ENCODE results near the gene CCL19.

CCL19 gene

GRCh38 chr9:34686231-34686630, 4.8 kb downstream of the CCL19 start:
- peaks cover 0 to 51% (median 28%) of the 10 kb centered on the region in 4 donors for H3K4me1 ChIP-seq
- no peak overlapping the region for H3K4me3 ChIP-seq
- no peak overlapping the region for H3K27ac ChIP-seq
- TF ChIP-seq CTCF (IDR thresholded peaks at IDR 0.05) = no peak
- peaks cover 0 to 19% (median 0%) of the 10 kb centered on the region in 3 donors for H3K36me3 ChIP-seq
- no peaks in the 10 kb centered on the region for H3K9me3 ChIP-seq
- H3K27me3 ChIP-seq = no peaks in the 10 kb centered on the region
- intact Hi-C loops (cut with DNase I; ENCODE audit: low total_unique reads) = no loop called here
- peak in 1 of 2 donors; percentile 61 for DNase-seq

- no peaks in the 10 kb centered on the region for H3K27me3 ChIP-seq
- TF ChIP-seq CTCF (IDR thresholded peaks at IDR 0.05) = no peak
- H3K9me3 ChIP-seq = no peaks in the 10 kb centered on the region
- H3K4me3 ChIP-seq = no peak overlapping the region
- H3K36me3 ChIP-seq = peaks cover 0 to 24% (median 0%) of the 10 kb centered on the region in 3 donors
- H3K4me1 ChIP-seq = peaks cover 0 to 45% (median 21%) of the 10 kb centered on the region in 4 donors
- intact Hi-C loops (cut with DNase I; ENCODE audit: low total_unique reads) = no loop called here
- DNase-seq = no peak
- no peak overlapping the region for H3K27ac ChIP-seq
These were observed 5.5 kb downstream of the CCL19 start for GRCh38 chr9:34685591-34685990.

- H3K27ac ChIP-seq = no peak overlapping the region
- no peak overlapping the region for H3K4me3 ChIP-seq
- H3K36me3 ChIP-seq = peaks cover 0 to 24% (median 0%) of the 10 kb centered on the region in 3 donors
- H3K9me3 ChIP-seq = no peaks in the 10 kb centered on the region
- intact Hi-C loops (cut with DNase I; ENCODE audit: low total_unique reads) = no loop called here
- H3K4me1 ChIP-seq = peaks cover 0 to 38% (median 19%) of the 10 kb centered on the region in 4 donors
- no peaks in the 10 kb centered on the region for H3K27me3 ChIP-seq
- no peak for DNase-seq
- no peak for TF ChIP-seq CTCF (IDR thresholded peaks at IDR 0.05)
These were observed 6.3 kb downstream of the CCL19 start for GRCh38 chr9:34684816-34685215.

GRCh38 chr9:34684145-34684544, 6.9 kb downstream of the CCL19 start:
- DNase-seq = no peak
- Histone ChIP-seq H3K9me3 (no peaks in the 10 kb centered on the region), H3K4me3 (no peak overlapping the region), H3K27me3 (no peaks in the 10 kb centered on the region), H3K36me3 (peaks cover 0 to 24% (median 0%) of the 10 kb centered on the region in 3 donors), H3K4me1 (peaks cover 0 to 37% (median 19%) of the 10 kb centered on the region in 4 donors), H3K27ac (no peak overlapping the region)
- intact Hi-C loops (cut with DNase I; ENCODE audit: low total_unique reads) = no loop called here
- TF ChIP-seq CTCF (IDR thresholded peaks at IDR 0.05) = no peak

GRCh38 chr9:34675869-34676268, 15.2 kb downstream of the CCL19 start:
- intact Hi-C loops (cut with DNase I; ENCODE audit: low total_unique reads) = no loop called here
- Histone ChIP-seq H3K36me3 (peaks cover 0 to 12% (median 7%) of the 10 kb centered on the region in 3 donors), H3K9me3 (no peaks in the 10 kb centered on the region), H3K27me3 (no peaks in the 10 kb centered on the region), H3K4me3 (no peak overlapping the region), H3K4me1 (no peaks in the 10 kb centered on the region), H3K27ac (no peak overlapping the region)
- TF ChIP-seq CTCF (IDR thresholded peaks at IDR 0.05) = no peak
- DNase-seq = no peak
